Gastroesophageal sphincter (tissue), 4 donors: Measurements from ENCODE around the gene HPCAL1. TPM values are rescaled to one million over a fixed set of nuclear protein-coding genes. Genes with fewer than 3 reads are reported as not detected.

Source experiments
- ATAC-seq: fragments of 150-250 bp; one replicate; pipeline ENCODE4 v1.9.1; 2016; ENCODE audit warnings: mild to moderate bottlenecking, moderate library complexity
- H3K27ac ChIP-seq, 4 donors: fragments of 200-600 bp; sonication (generic) in 3 of 4; 1 replicate in 3 of 4; 2 replicates in 1 of 4; pipeline ENCODE4 v1.5.1; 2016 to 2019
- H3K27me3 ChIP-seq: fragments of 200-600 bp; sonication (generic); one replicate; pipeline ENCODE4 v1.5.1; 2019
- H3K36me3 ChIP-seq, 2 donors: fragments of 200-600 bp; sonication (generic); one replicate each; pipeline ENCODE4 v1.5.1; 2019; ENCODE audit warnings: control low read depth in 1 of 2
- H3K4me1 ChIP-seq, 3 donors: fragments of 200-600 bp; sonication (generic); 1 replicate in 2 of 3; 2 replicates in 1 of 3; pipeline ENCODE4 v1.5.1; 2016 to 2019; ENCODE audit warnings: control low read depth in 2 of 3
- H3K4me3 ChIP-seq, 2 donors: fragments of 200-600 bp; sonication (generic); one replicate each; pipeline ENCODE4 v1.5.1; 2019; ENCODE audit warnings: mild to moderate bottlenecking in 1 of 2, moderate library complexity in 1 of 2
- H3K9me3 ChIP-seq, 3 donors: fragments of 200-600 bp; sonication (generic); one replicate each; pipeline ENCODE4 v1.5.1; 2017 to 2019; ENCODE audit warnings: control low read depth in 2 of 3
- CTCF ChIP-seq, 4 experiments: fragments of 200-600 bp in 2 of 4; fragments of 450-650 bp in 2 of 4; sonication (generic) in 1 of 4; IDR thresholded peaks; one replicate each; pipeline ENCODE4 v1.5.1; 2017 to 2019; ENCODE audit warnings: antibody characterized with exemption in 4 of 4, mild to moderate bottlenecking in 2 of 4, moderate library complexity in 2 of 4
- EP300 ChIP-seq: sonication (generic); formaldehyde crosslinking; IDR thresholded peaks from one replicate; pipeline ENCODE4 v1.6.1; 2017; ENCODE audit warnings: antibody characterized with exemption, mild to moderate bottlenecking
- POLR2A ChIP-seq, 2 donors: fragments of 450-650 bp; IDR thresholded peaks; one replicate each; pipeline ENCODE4 v1.6.1; 2017; ENCODE audit warnings: antibody characterized with exemption in 2 of 2, mild to moderate bottlenecking in 2 of 2, moderate library complexity in 1 of 2
- POLR2AphosphoS5 ChIP-seq: sonication (generic); formaldehyde crosslinking; IDR thresholded peaks from one replicate; pipeline ENCODE4 v1.6.1; 2017; ENCODE audit warnings: antibody characterized with exemption
- WGBS, 2 donors: methylation state at CpG; one replicate each; pipeline ENCODE4 v1.1.5; 2018; ENCODE audit warnings: low coverage in 1 of 2; 5-methylcytosine and 5-hydroxymethylcytosine counted together
- small RNA-seq, 4 donors: library from RNA; depleted of rRNA; stranded (forward); fragments of <200 nt; gene quantifications; one replicate each; pipeline ENCODE3, GENCODE V24; 2016
- total RNA-seq, 4 donors: library from RNA; depleted of rRNA; stranded (reverse); fragments of >200 nt; gene quantifications; one replicate each; pipeline ENCODE4 v1.1.0, GENCODE V29; 2016

The HPCAL1 gene
- total RNA-seq, 4 donors from 2014 or later, result 17.0 to 42.1 (median 29.8) TPM

DNA sequence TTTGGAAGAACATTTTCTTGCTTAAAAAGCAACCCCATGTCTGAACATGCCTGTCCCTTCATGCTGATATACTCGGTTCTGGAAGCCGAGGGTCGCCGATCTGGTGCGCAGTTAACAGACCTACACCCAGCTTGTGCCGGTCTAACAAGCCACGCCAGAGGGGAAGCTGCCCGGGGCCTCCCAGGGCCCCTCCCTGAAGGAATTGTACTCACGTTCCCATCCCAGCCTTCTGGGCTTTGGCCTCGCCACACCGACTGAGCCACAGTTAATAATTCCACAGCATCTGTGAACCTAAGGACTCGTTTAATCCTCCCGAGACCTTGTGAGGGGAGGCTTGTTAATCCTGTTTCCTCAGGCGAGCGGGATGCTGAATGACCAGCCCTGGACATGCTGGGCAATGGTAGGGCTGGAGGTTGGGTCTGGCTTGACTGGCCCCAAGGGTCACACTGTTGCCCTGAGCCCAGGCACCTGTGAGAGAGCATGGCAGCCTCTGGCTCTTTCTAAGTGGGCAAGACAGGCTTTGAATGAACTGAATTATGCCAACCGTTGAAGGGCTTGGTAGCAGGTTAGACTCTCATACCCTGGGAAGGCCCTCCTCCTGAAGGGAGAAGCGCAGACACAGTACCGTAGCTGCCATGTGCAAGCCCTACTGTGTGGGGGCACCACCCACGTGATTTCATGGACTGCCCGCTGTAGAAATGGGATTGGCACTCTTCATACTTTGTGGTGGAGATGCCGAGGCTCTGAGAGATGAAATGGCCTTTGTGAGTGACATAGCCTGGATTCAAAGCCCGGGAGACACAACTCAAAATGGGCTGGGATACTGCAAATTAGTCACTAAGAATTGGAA lies 173.3 kb downstream of the HPCAL1 start:
- TF ChIP-seq POLR2A (IDR thresholded peaks at IDR 0.05) (no peak), CTCF (IDR thresholded peaks at IDR 0.05) (no peak), POLR2AphosphoS5 (no peak), EP300 (no peak)
- WGBS, 2 donors, result 86 to 92% methylated on average over 4 to 8 of the region's 22 CpGs
- H3K9me3 ChIP-seq, result no peaks in the 10 kb centered on the region
- H3K36me3 ChIP-seq, result no peaks in the 10 kb centered on the region
- ATAC-seq, result no peak
- no peak overlapping the region for H3K27ac ChIP-seq
- H3K4me1 ChIP-seq, result no peaks in the 10 kb centered on the region
- H3K4me3 ChIP-seq, result no peak overlapping the region
- no peaks in the 10 kb centered on the region for H3K27me3 ChIP-seq

GRCh38 chr2:10476723-10477442 lies 174.2 kb downstream of the HPCAL1 start:
- TF ChIP-seq POLR2A (IDR thresholded peaks at IDR 0.05), result no peak
- no peak for TF ChIP-seq CTCF (IDR thresholded peaks at IDR 0.05)
- no peak for TF ChIP-seq EP300
- TF ChIP-seq POLR2AphosphoS5, result no peak
- Histone ChIP-seq H3K4me1 (no peaks in the 10 kb centered on the region), H3K36me3 (no peaks in the 10 kb centered on the region), H3K27ac (no peak overlapping the region), H3K4me3 (no peak overlapping the region), H3K9me3 (no peaks in the 10 kb centered on the region), H3K27me3 (peaks cover 7% of the 10 kb centered on the region)
- no peak for ATAC-seq
- 90 to 92% methylated on average over 7 to 8 of the region's 12 CpGs for WGBS, 2 donors

Small RNA genes within 50 kb of the gene (small RNA-seq; reads per million reads assigned to genes)
- gene RF00432, result 0 reads per million in 4 donors
- 0 reads per million in 4 donors for gene RN7SL66P
- 1.6 to 2.7 (median 1.9) reads per million in 4 donors for gene SNORA80B

Other genes starting within 250 kb of the HPCAL1 start
- 10 to 100 TPM in 3 of 4 donors, 1 to 10 TPM in 1; 8.6 to 50.7 (median 32.6) TPM for gene CYS1, start 222.5 kb upstream of the HPCAL1 start, total RNA-seq
- gene RRM2, start 180.2 kb upstream of the HPCAL1 start, total RNA-seq, result 1 to 10 TPM in 3 of 4 donors, under 1 TPM in 1; 0.40 to 3.2 (median 2.0) TPM
- gene ODC1, start 145.4 kb downstream of the HPCAL1 start, total RNA-seq, result 100 to 1,000 TPM; 105 to 199 (median 137) TPM